ENCODE measurements around the gene EIF3B.

The EIF3B gene

GRCh38 chr7:2379161-2379560 lies 24.5 kb downstream of the EIF3B start:
- Histone ChIP-seq H3K9me3 (ENCODE audit: low read length) (no peaks in the 10 kb centered on the region), H3K4me2 (ENCODE audit: low read length) (no peak overlapping the region), H3K4me1 (ENCODE audit: insufficient read depth, low read length, severe bottlenecking) (no peaks in the 10 kb centered on the region), H3K9ac (ENCODE audit: low read length) (no peak overlapping the region), H3K27ac (ENCODE audit: low read depth, low read length, poor library complexity, severe bottlenecking) (no peak overlapping the region), H3F3A (ENCODE audit: insufficient read depth, low read length) (no peaks in the 10 kb centered on the region), H4K20me1 (ENCODE audit: insufficient read depth, low read length) (no peaks in the 10 kb centered on the region), H3K79me2 (ENCODE audit: insufficient read depth, low read length) (no peaks in the 10 kb centered on the region), H3K4me3 (ENCODE audit: low read depth, low read length, poor library complexity, severe bottlenecking) (no peak overlapping the region), H2AFZ (ENCODE audit: low read length) (no peak overlapping the region), H3K27me3 (ENCODE audit: insufficient read depth, low read length) (no peaks in the 10 kb centered on the region), H3K9me2 (ENCODE audit: low read depth, low read length) (no peaks in the 10 kb centered on the region), H3K36me3 (ENCODE audit: insufficient read depth, low read length) (peaks cover 83% of the 10 kb centered on the region)
- TF ChIP-seq CTCF (IDR thresholded peaks at IDR 0.05; ENCODE audit: low read length): no peak
- TF ChIP-seq EZH2 (IDR thresholded peaks at IDR 0.05; ENCODE audit: borderline replicate concordance, low read length): no peak

- no peaks in the 10 kb centered on the region for H3F3A ChIP-seq (ENCODE audit: insufficient read depth, low read length)
- H3K27me3 ChIP-seq (ENCODE audit: insufficient read depth, low read length): no peaks in the 10 kb centered on the region
- H3K27ac ChIP-seq (ENCODE audit: low read depth, low read length, poor library complexity, severe bottlenecking): no peak overlapping the region
- TF ChIP-seq EZH2 (IDR thresholded peaks at IDR 0.05; ENCODE audit: borderline replicate concordance, low read length): no peak
- TF ChIP-seq CTCF (IDR thresholded peaks at IDR 0.05; ENCODE audit: low read length): no peak
- no peak overlapping the region for H3K9ac ChIP-seq (ENCODE audit: low read length)
- H4K20me1 ChIP-seq (ENCODE audit: insufficient read depth, low read length): no peaks in the 10 kb centered on the region
- H3K79me2 ChIP-seq (ENCODE audit: insufficient read depth, low read length): no peaks in the 10 kb centered on the region
- H3K4me2 ChIP-seq (ENCODE audit: low read length): no peak overlapping the region
- H2AFZ ChIP-seq (ENCODE audit: low read length): no peak overlapping the region
- H3K4me3 ChIP-seq (ENCODE audit: low read depth, low read length, poor library complexity, severe bottlenecking): no peak overlapping the region
- H3K4me1 ChIP-seq (ENCODE audit: insufficient read depth, low read length, severe bottlenecking): no peaks in the 10 kb centered on the region
- no peaks in the 10 kb centered on the region for H3K9me3 ChIP-seq (ENCODE audit: low read length)
- H3K36me3 ChIP-seq (ENCODE audit: insufficient read depth, low read length): peaks cover 75% of the 10 kb centered on the region
- no peaks in the 10 kb centered on the region for H3K9me2 ChIP-seq (ENCODE audit: low read depth, low read length)
These were observed 25.3 kb downstream of the EIF3B start for GRCh38 chr7:2379821-2380450.

- TF ChIP-seq EZH2 (IDR thresholded peaks at IDR 0.05; ENCODE audit: borderline replicate concordance, low read length): no peak
- no peak for TF ChIP-seq CTCF (IDR thresholded peaks at IDR 0.05; ENCODE audit: low read length)
- Histone ChIP-seq H3K79me2 (ENCODE audit: insufficient read depth, low read length) (no peaks in the 10 kb centered on the region), H3K9me3 (ENCODE audit: low read length) (no peaks in the 10 kb centered on the region), H3K4me3 (ENCODE audit: low read depth, low read length, poor library complexity, severe bottlenecking) (no peak overlapping the region), H3F3A (ENCODE audit: insufficient read depth, low read length) (no peaks in the 10 kb centered on the region), H4K20me1 (ENCODE audit: insufficient read depth, low read length) (no peaks in the 10 kb centered on the region), H2AFZ (ENCODE audit: low read length) (no peak overlapping the region), H3K27me3 (ENCODE audit: insufficient read depth, low read length) (no peaks in the 10 kb centered on the region), H3K4me2 (ENCODE audit: low read length) (no peak overlapping the region), H3K9me2 (ENCODE audit: low read depth, low read length) (no peaks in the 10 kb centered on the region), H3K36me3 (ENCODE audit: insufficient read depth, low read length) (peaks cover 70% of the 10 kb centered on the region), H3K27ac (ENCODE audit: low read depth, low read length, poor library complexity, severe bottlenecking) (no peak overlapping the region), H3K9ac (ENCODE audit: low read length) (no peak overlapping the region), H3K4me1 (ENCODE audit: insufficient read depth, low read length, severe bottlenecking) (no peaks in the 10 kb centered on the region)
These were observed 25.8 kb downstream of the EIF3B start for GRCh38 chr7:2380461-2380860.
